OCI-LY3 (cell line): ENCODE data around the gene SLFN12.

Experiments used
- CTCF ChIP-seq: fragments of 200-600, 300-600 bp; sonication (generic); IDR thresholded peaks from 2 replicates; pipeline ENCODE4 v1.5.1; 2014; ENCODE audit warnings: antibody characterized with exemption, low read length, low read depth
- EZH2phosphoT487 ChIP-seq: fragments of 200-600 bp; shearing (Covaris generic); IDR thresholded peaks from 2 replicates; pipeline ENCODE4 v1.6.1; 2018; ENCODE audit warnings: antibody characterized with exemption, mixed run types, low read depth

DNA sequence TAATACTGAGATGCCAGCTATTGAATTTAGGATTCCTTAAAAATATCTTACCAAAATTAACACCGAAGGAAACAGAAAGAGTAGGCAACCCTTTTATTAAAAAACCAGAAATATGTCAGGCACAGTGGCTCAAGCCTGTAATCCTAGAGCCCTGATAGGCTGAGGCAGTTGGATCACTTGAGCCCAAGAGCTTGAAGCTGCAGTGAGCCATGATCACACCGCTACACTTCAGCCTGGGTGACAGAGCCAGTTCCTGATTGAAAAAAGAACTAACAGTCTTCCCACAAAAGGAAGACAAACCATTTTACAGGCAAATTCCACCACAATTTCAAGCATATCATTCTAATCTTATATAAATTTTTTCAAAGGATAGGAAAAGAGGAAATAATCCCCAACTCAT, 15.6 kb downstream of the SLFN12 start:
- no peak for TF ChIP-seq CTCF
- no peak for TF ChIP-seq EZH2phosphoT487
